Adipose tissue (tissue), 3 donors: ENCODE data around the gene PLPP6. TPM values are rescaled to one million over a fixed set of nuclear protein-coding genes. Genes with fewer than 3 reads are reported as not detected.

Source experiments
- H3K27ac ChIP-seq: one replicate; pipeline ENCODE4 v1.5.1; 2013; ENCODE audit warnings: low read depth, low read length
- WGBS, 3 donors: extraction: QIAGEN DNeasy Blood & Tissue Kit; methylation state at CpG; one replicate each; pipeline ENCODE4 v1.1.7; 2013; 5-methylcytosine and 5-hydroxymethylcytosine counted together
- polyA plus RNA-seq, 3 donors: library from polyadenylated mRNA; stranded (reverse); fragments of 200-250 nt; gene quantifications; one replicate each; pipeline ENCODE4 v1.2.3, GENCODE V29; 2013
- donor health status: healthy with polysubstance abuse.
- donor health status: Bipolar disorder and iron deficiency.
- donor health status: healthy.

Gene PLPP6
- polyA plus RNA-seq, 3 donors: 1.7 to 12.0 (median 4.8) TPM

DNA sequence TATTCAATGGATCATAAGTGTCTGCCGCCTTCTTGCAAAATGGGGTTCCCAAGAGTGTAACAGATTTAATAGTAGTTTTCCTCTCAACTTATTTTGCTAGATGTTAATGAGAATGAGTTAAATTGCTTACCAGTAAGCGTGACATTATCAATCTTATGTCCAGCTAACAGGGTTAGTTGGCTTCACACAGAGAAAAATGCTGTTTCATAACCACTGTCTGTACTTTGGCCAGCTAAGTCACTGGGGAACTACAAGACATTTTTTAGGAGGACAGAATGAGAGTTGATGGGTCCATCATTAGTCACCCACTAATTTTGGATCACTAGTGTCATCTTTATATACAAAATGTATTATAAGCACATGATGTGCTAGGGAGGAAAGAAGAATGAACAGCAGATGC is 18.7 kb downstream of the PLPP6 start:
- no peak overlapping the region for H3K27ac ChIP-seq
- 14 to 41% (median 34%) methylated on average over 2 of the region's 2 CpGs for WGBS, 3 donors

DNA sequence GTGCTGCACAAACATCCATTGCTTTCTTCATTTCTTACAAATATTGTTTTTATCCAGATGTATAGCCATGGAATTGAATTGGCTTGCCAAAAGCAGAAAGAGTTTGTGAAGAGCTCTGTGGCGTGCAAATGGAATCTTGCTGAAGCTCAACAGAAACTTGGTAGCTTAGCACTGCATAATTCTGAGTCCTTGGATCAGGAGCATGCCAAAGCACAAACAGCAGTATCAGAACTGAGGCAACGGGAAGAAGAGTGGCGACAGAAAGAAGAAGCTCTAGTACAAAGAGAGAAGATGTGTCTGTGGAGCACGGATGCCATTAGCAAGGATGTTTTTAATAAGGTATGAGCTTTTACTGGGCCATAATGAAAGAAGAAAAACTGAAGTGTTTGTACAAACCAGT is 22.7 kb downstream of the PLPP6 start:
- H3K27ac ChIP-seq: no peak overlapping the region
- 70 to 93% (median 91%) methylated on average over 4 of the region's 4 CpGs for WGBS, 3 donors

DNA sequence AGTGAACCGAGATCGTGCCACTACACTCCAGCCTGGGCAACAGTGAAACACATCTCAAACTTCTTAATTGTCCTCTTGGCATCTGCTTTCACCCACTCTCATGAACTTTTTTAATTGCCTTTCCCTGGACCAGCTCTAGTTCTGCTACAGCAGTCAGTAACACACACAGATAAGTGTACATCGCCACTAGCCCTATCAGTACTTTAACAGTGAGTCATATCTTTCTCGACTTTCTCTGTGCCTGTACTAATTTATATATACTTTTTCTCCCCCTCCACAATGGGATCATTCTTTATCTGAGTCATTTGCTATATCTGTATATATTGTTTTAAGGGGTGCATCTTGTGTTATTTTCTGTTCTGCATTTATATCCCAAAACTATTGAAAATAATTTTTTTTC is 24.0 kb downstream of the PLPP6 start:
- H3K27ac ChIP-seq: no peak overlapping the region
- 71 to 85% (median 84%) methylated on average over 4 of the region's 4 CpGs for WGBS, 3 donors

DNA sequence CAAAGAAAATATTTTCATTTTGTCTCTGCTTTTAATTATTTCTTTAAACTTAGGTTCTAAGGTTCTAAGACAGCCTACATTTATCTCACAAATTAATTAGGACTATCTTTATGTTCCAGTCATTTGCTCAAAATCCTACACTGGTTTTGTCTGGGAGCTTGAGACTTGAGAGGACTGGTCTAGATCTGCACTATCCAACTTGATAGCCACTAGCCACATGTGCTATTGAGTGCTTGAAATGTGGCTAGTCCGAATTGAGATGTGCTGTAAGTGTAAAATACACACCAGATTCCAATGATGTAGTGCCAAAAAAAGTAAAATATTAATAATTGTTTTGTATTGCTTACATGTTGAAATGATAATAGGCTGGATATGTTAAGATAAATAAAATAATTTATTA is 24.5 kb downstream of the PLPP6 start:
- no peak overlapping the region for H3K27ac ChIP-seq
- 58 to 84% (median 70%) methylated on average over 1 of the region's 1 CpG for WGBS, 3 donors

DNA sequence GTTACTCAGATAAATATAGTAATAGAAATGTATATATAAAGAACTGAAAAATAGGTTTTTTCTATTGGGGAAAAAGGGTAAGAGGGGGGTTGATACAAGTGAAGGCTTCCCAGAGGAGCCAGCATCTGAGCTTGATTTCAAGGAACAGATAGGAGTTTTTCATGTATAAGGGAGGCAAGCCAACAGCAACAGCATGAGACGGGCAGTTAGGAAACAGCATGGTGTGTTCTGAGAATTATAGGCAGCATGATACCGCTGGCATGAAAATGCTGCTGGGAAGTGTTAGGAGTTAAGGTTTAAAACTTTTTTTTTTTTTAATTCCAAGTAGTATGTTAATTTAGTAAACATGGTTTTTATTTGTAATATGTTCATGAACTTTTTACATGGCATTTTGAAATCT is 26.9 kb downstream of the PLPP6 start:
- WGBS, 3 donors: 33 to 81% (median 68%) methylated on average over 2 of the region's 2 CpGs
- H3K27ac ChIP-seq: no peak overlapping the region

DNA sequence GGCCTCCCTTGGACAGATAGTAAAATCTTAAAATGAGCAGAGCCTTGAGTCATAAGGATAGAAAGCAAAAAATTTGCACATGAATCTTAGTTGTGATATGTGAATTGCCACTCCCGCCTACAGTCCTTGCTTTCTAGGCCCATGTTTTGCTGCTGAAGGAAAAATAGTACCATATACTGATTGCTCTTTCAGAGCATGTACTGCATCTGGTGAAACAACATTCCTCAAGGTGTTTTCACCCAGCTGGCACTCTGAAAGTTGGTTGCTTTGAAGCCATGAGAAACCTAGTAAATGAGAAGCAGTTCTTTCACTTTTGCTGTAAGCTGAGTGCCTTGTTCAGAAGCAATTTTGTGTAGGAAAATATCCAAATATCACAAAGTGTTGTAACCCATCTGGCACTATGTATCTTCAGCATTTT is 27.6 kb downstream of the PLPP6 start:
- H3K27ac ChIP-seq: no peak overlapping the region
- WGBS, 3 donors: 76 to 95% (median 79%) methylated on average over 1 of the region's 1 CpG

DNA sequence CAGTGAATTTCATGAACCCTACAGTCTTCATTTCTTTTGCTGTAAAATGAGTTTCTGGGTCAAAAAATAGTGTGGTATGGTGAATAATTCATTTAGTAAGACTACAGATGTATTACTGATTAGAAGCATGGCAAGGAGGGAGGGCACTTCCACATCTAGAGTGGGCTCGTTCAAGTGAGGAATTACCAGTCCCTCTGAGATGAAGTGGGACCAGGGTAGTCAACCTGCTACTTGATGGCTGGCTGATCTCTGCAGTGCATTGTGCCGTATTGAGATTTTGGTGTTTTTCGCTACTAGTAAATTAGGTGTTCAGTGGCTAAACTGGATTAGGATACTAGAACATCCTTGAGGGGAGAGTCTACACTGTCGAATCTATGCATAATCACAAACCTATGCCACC is 28.1 kb downstream of the PLPP6 start:
- WGBS, 3 donors: 89 to 90% (median 90%) methylated on average over 4 of the region's 4 CpGs
- no peak overlapping the region for H3K27ac ChIP-seq

DNA sequence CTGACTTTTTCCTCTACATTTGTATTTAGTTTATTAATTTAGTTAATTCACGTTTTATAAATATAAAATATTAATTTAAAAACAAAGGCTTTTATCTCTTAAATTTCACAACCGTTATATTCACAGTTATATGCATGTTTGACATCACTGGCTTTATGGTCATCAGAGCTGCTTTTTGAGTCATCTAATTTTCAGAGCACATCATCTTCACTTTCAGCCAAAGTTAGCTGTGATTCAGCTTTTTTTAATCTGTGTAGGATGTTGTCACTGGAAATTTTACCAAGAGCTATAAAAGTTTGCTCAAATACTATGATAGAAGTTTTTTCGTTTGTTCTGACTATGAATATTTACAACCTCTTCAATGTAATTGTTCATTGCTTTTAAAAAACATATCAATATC is 29.7 kb downstream of the PLPP6 start:
- H3K27ac ChIP-seq: no peak overlapping the region
- WGBS, 3 donors: 81 to 85% (median 85%) methylated on average over 3 of the region's 3 CpGs

DNA sequence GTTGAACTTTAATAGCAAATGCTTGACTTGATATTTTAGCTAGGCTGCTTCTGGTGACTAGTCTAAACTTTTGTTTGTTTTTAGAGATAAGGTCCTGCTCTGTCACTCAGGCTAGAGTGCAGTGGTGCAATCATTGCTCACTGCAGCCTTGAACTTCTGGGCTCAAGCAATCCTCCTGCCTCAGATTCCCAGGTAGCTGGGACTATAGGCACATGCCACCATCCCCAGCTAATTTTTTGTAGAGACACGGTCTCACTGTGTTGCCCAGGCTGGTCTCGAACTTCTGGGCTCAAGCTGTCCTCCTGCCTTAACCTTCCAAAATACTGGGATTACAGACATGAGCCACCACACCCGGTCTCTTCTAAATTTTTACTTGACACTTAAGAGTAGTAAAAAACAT is 38.0 kb downstream of the PLPP6 start:
- WGBS, 3 donors: 54 to 92% (median 89%) methylated on average over 3 of the region's 3 CpGs
- no peak overlapping the region for H3K27ac ChIP-seq

DNA sequence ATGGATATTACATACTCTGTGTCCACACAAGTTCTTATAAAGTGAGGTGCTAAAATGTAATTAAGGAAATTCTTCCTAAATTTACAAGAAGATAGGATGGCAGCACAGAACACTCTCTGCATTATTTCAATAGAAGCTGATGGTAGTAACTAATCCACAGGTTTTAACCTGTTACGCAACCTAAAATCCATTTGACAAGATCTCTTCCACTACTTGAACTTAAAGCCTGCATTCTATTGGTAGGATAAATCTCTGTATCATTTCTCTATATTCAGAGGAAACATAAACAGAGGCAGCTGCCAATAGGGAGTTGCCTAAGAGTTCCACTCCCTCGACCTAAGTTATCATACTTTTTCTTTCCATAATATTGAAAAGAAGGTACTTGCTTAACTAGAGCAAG is 38.8 kb downstream of the PLPP6 start:
- H3K27ac ChIP-seq: no peak overlapping the region
- 72 to 87% (median 81%) methylated on average over 2 of the region's 2 CpGs for WGBS, 3 donors

DNA sequence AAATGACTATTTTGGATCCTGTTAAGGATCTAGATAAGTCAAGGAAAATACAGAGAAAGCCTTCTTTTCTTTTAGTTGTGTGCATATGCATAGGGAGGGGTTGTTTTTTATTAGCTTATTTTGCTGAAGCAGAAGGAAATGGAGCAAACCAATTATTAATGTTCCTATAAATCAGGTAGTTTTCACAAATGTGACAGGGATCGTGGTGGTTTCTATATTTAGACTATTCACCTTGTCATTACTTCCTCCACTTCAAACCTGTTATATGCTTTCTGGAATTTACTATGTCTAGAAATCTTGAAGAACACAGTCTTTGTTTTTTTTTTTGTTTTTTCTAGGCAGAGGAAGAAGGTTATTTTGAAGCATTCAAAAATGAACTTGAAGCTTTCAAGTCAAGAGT is 39.4 kb downstream of the PLPP6 start:
- WGBS, 3 donors: 13 to 69% (median 42%) methylated on average over 1 of the region's 1 CpG

DNA sequence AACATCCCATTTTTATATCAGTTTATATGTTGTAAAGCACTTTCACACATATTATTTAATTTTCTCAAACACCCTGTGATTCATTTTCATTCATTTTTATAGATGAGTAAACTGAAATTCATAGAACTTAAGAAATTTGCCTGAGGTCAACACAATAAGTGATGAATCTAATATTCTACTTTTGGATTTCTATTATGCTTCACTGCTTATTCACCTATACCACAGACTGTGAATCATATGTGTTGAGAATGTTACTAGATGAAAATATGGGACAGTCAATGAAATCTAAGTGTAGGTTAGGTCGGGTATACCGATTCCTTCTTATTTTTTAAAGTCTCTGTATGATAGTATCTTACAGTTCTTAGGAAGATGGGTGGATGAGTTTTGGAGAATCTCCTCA is 42.0 kb downstream of the PLPP6 start:
- 97 to 99% (median 98%) methylated on average over 2 of the region's 2 CpGs for WGBS, 3 donors
- H3K27ac ChIP-seq: no peak overlapping the region

More for the DNA sequence above, 39.4 kb downstream of the PLPP6 start:
- H3K27ac ChIP-seq: no peak overlapping the region

DNA sequence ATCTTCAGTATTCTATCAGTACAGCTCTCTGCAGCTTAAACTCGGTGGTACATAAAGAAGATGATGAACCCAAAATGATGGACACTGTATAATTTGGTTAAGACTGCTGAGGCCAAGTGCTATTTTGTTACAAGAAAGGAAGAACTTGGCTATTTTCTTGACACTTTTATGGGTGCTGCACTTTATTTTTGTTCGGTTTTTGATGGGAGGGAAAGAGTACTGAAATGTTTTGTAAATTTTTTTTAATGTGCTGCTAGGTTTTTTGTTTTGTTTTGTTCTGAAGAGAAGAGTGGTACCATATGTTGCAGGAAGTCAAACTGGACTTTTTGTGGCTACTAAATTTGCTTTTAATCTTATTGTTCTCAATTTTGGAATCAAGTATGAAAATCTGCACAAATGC is 43.9 kb downstream of the PLPP6 start:
- 64 to 80% (median 71%) methylated on average over 2 of the region's 2 CpGs for WGBS, 3 donors
- no peak overlapping the region for H3K27ac ChIP-seq

DNA sequence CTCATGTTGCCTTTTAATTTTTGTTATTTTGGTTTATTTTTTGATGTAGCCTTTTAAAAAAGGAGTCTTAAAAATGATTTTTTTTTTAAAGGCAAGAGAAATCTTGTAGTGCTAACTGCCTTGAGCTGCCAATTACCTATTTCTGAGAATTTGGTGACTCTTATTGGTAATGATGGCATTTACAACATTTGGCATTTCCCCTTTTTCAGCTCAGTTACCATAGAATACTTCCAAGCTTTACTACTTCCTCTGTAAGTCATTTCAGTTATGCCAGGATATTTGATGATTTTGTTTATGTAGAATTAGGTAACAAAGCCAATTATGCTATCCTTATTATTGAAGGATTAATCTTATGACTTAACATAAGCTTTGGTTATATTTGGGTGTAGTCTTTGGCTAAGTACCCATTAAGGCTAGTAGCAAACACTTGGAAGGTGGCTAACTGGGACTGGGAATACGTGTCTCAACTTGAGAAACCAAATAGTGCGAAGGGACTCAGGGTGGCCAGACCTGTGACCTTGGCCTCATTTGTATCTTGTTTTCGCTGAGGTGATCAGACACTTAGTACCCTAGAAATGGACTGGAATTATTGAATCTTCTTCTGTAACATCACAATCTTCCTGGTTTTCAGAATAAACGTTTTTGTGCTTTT is 45.0 kb downstream of the PLPP6 start:
- no peak overlapping the region for H3K27ac ChIP-seq
- WGBS, 3 donors: 58 to 86% (median 78%) methylated on average over 4 of the region's 4 CpGs

DNA sequence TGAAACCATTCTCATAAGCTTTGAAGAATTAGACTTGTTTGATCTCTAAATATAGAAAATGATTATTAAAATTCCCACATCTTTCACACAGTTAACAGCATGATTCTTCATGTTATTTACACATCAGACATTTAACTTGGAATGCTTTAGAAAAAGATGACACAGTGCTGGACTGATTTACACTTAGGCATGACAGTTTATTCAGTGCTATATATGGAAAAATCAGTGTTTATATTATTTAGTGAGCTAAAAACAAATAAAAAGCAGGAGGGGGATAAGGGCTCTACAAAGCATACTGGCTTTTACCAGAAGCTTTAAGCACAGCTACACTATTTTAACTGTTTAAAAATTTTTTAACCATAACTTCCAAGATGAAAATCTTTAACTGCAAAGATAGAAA is 47.3 kb downstream of the PLPP6 start:
- no peak overlapping the region for H3K27ac ChIP-seq

DNA sequence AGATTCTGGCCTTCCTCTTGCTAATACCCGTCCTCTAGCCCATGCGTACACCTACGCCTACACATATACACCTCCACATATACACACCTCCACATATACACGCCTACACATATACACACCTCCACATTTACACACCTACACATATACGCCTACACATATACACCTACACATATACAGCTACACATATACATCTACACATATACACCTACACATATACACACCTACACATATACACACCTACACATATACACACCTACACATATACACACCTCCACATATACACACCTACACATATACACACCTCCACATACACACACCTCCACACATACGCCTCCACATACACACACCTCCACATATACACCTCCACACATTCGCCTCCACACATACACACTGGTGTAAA is 51.8 kb downstream of the PLPP6 start:
- no peak overlapping the region for H3K27ac ChIP-seq
- 64 to 74% (median 72%) methylated on average over 7 of the region's 7 CpGs for WGBS, 3 donors

DNA sequence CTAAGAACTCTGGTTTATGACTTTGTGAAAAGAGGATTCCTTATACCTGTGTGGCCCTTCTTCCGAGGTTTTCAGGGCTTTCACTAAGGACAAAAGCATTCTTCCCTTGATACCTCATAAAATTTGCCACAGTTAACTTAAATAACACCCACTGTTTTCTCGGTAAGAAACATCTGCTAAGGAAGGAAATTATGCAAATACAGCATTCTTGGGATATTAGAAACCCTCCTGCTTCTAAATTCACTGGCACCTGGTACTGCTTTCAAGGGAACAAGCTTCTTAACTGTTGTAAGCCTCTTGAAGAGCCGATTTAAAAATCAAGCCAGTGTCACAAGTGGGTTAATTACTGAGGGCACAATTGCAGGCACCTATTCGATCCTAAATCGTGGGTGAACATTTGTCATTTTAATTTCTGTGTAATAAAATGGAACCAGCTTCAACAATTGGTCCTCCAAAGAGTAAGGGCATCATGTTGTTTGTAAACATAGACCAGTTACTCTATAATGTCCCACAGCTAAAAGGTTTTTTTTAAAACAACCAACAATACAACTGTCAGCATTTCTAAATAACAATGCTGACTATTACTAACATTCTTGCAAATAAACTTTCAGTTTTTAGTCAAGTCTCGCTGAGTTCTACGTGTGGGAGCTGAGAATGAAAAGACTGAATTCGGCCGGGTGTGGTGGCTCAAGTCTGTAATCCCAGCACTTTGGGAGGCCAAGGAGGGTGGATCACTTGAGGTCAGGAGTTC is 52.3 kb downstream of the PLPP6 start:
- H3K27ac ChIP-seq: no peak overlapping the region
- WGBS, 3 donors: 74 to 91% (median 75%) methylated on average over 9 of the region's 9 CpGs
